ENCODE data around the gene CASZ1.

Gene CASZ1

DNA sequence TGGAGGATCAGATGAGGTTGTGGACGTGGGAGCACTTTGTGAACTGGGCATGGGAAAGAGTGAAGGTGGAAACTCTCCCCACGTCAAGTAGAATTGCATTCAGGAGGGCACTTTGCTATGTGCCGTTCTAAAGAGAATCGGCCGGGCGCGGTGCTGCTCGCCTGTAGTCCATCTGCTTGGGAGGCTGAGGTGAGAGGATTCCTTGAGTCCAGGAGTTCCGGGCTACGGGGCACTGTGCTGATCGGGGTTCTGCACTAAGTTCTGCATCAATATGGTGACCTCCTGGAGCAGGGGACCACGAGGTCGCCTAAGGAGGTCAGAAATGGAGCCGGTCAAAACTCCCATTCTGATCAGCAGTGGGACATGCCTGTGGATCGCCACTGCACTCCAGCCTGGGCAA is 179.8 kb downstream of the CASZ1 start:
- Histone ChIP-seq H3K4me1 (ENCODE audit: control insufficient read depth, insufficient read depth, low read length) (peaks cover 6% of the 10 kb centered on the region), H3K36me3 (ENCODE audit: control insufficient read depth, insufficient read depth, low read length) (no peaks in the 10 kb centered on the region), H3K9me3 (ENCODE audit: control insufficient read depth, low read length) (no peaks in the 10 kb centered on the region), H3K27ac (ENCODE audit: insufficient read depth, low read depth, low read length, poor library complexity, severe bottlenecking) (no peak overlapping the region), H3K27me3 (ENCODE audit: control insufficient read depth, insufficient read depth, low read length, poor library complexity, severe bottlenecking) (no peaks in the 10 kb centered on the region), H3K4me3 (ENCODE audit: insufficient read depth, low read depth, low read length) (no peak overlapping the region)
- WGBS, 2 experiments: 95 to 97% methylated on average over 15 of the region's 15 CpGs

DNA sequence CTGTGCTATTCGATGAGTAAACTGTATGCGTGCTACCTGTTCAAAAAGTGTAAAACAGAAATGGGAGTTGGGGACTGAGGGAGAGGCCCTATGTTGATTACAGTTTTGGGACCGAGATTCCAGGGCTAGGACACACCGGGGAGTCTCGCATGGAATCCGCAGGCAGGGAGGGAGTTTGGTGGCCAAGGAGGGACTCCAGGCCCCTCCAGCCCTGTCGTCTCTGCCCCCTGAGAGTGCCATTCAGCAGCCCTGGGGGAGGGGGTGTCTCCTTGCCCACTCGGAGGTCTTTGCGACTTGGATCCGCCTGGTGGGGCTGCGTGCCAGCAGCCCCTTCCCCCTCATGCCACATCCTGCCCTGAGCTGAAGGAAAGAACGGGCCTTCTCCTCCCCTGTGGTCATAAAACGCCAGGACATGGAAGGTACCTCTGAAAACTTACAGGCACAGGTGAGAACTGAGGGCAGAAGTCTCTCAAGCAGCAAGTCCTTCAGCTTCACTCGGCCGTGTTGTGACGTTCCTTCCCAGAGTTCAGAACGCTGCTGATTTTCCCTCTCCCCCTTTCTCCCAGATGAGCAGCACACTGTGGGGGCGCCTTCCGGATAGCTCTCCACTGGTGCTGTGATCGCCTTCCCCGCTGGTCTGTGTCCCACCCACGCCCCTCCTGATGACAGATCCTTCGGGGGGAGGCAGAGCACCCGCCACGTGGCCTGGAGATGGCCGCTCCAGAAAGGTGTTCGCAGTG is 180.3 kb downstream of the CASZ1 start:
- Histone ChIP-seq H3K4me3 (ENCODE audit: insufficient read depth, low read depth, low read length) (no peak overlapping the region), H3K9me3 (ENCODE audit: control insufficient read depth, low read length) (no peaks in the 10 kb centered on the region), H3K4me1 (ENCODE audit: control insufficient read depth, insufficient read depth, low read length) (peaks cover 6% of the 10 kb centered on the region), H3K27me3 (ENCODE audit: control insufficient read depth, insufficient read depth, low read length, poor library complexity, severe bottlenecking) (no peaks in the 10 kb centered on the region), H3K36me3 (ENCODE audit: control insufficient read depth, insufficient read depth, low read length) (no peaks in the 10 kb centered on the region), H3K27ac (ENCODE audit: insufficient read depth, low read depth, low read length, poor library complexity, severe bottlenecking) (no peak overlapping the region)
- 88% methylated on average over 27 of the region's 27 CpGs for WGBS, 2 experiments

DNA sequence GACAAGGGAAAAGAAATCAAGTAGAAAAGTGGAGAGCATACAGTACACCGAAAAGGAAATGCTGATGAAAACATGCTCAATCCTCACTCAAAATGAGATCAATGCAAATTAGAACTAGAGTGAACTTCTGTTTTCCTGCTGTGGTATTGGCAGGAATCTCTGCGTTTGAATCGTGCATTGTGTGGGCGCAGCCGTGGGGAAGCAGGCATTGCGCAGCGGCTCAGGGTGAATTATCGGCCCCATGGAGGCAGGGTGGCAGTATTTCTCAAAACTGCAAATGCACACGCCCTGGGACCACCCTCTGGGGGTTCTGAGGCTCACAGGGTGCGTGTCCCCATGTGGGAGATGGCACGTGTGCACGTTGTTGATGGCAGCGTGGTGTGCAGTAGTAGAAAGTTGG is 181.1 kb downstream of the CASZ1 start:
- H3K36me3 ChIP-seq (ENCODE audit: control insufficient read depth, insufficient read depth, low read length): no peaks in the 10 kb centered on the region
- no peaks in the 10 kb centered on the region for H3K27me3 ChIP-seq (ENCODE audit: control insufficient read depth, insufficient read depth, low read length, poor library complexity, severe bottlenecking)
- H3K4me3 ChIP-seq (ENCODE audit: insufficient read depth, low read depth, low read length): no peak overlapping the region
- H3K9me3 ChIP-seq (ENCODE audit: control insufficient read depth, low read length): no peaks in the 10 kb centered on the region
- peaks cover 6% of the 10 kb centered on the region for H3K4me1 ChIP-seq (ENCODE audit: control insufficient read depth, insufficient read depth, low read length)
- H3K27ac ChIP-seq (ENCODE audit: insufficient read depth, low read depth, low read length, poor library complexity, severe bottlenecking): no peak overlapping the region
- WGBS, 2 experiments: 91 to 93% methylated on average over 13 of the region's 13 CpGs

DNA sequence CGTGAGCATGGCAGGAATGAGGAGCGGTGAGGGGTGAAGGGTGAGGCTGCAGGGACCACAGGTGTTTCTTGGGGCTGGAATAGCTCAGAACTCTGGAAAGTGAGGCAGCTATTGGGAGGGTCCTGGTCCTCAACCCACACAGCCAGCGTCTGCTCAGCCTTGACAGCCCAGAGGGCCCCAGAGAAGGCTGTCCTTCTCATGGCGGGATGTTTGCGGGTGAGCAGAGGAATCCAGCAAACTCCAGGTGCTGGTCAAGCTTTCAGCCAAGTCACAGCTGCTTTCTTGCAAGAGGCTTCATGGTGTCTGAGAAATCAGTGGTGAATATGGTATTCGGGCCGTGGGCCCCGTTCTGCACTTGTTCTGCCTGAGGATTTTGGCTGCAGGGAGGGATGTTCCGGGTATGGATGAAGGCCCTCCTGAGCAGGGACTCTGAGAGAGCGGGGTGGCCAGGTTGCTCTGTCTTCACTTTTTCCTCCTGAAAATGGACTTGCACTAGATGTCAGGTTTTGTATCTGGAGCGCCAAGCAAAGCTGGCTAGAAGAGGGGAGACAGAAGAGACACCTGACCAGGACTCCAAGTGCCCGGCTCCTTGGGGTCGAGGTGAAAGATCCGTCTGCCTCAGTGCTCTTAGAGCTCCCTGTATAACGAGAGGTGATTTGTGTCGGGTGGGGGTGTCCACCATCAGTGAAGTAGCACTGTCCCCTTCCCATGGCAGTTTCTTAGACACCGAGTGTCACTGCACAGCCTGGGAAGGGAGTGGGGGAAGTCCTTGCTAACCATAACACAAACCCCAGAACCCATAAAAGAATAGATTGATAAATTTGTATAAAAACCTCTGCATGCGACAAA is 181.8 kb downstream of the CASZ1 start:
- H3K27ac ChIP-seq (ENCODE audit: insufficient read depth, low read depth, low read length, poor library complexity, severe bottlenecking): no peak overlapping the region
- no peaks in the 10 kb centered on the region for H3K9me3 ChIP-seq (ENCODE audit: control insufficient read depth, low read length)
- H3K27me3 ChIP-seq (ENCODE audit: control insufficient read depth, insufficient read depth, low read length, poor library complexity, severe bottlenecking): no peaks in the 10 kb centered on the region
- peaks cover 6% of the 10 kb centered on the region for H3K4me1 ChIP-seq (ENCODE audit: control insufficient read depth, insufficient read depth, low read length)
- 92 to 94% methylated on average over 17 to 18 of the region's 18 CpGs for WGBS, 2 experiments
- no peak overlapping the region for H3K4me3 ChIP-seq (ENCODE audit: insufficient read depth, low read depth, low read length)
- no peaks in the 10 kb centered on the region for H3K36me3 ChIP-seq (ENCODE audit: control insufficient read depth, insufficient read depth, low read length)

DNA sequence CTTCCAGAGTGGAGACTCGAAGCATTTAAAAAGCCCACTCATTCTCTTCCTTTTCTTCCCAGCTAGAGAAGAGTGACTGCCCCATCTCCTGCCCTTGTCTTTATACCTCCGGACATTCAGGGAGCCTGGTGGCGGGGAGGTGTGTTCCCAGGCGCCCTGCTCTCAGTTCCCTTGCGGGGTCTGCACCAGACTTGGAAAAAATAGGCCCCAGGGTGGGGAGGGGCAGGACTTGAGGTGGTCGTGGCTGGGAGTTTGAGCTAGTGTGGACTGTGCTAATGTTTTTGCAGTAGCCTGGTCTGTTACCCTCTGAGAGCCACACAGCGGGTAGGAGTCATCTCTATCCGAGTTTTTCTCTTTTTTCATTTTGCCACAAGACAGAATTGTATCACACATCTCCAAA is 182.6 kb downstream of the CASZ1 start:
- WGBS, 2 experiments: 90 to 93% methylated on average over 8 of the region's 8 CpGs
- Histone ChIP-seq H3K27me3 (ENCODE audit: control insufficient read depth, insufficient read depth, low read length, poor library complexity, severe bottlenecking) (no peaks in the 10 kb centered on the region), H3K4me3 (ENCODE audit: insufficient read depth, low read depth, low read length) (no peak overlapping the region), H3K27ac (ENCODE audit: insufficient read depth, low read depth, low read length, poor library complexity, severe bottlenecking) (no peak overlapping the region), H3K9me3 (ENCODE audit: control insufficient read depth, low read length) (no peaks in the 10 kb centered on the region), H3K36me3 (ENCODE audit: control insufficient read depth, insufficient read depth, low read length) (no peaks in the 10 kb centered on the region), H3K4me1 (ENCODE audit: control insufficient read depth, insufficient read depth, low read length) (peaks cover 6% of the 10 kb centered on the region)

DNA sequence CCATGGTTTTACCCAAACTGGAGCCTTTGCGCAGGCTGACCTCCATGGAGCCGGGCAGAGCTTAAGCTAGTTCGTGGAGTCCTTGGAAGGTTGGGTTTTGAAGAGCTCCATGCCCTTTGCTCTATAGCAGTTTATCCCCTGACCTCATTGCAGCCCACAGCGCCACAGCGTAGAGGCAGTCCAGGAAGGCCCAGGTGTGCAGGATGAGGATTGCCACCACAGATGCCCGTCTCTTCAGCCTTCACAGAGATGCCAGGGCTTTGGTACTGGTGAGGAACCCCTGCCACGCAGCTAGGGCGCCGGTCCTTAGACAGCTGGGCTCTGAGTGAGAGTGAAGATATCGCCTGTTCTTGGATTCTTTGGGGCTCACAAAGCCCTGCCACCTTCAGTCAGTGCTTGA is 183.1 kb downstream of the CASZ1 start:
- WGBS, 2 experiments: 98% methylated on average over 10 of the region's 10 CpGs
- Histone ChIP-seq H3K4me1 (ENCODE audit: control insufficient read depth, insufficient read depth, low read length) (peaks cover 6% of the 10 kb centered on the region), H3K9me3 (ENCODE audit: control insufficient read depth, low read length) (no peaks in the 10 kb centered on the region), H3K27ac (ENCODE audit: insufficient read depth, low read depth, low read length, poor library complexity, severe bottlenecking) (no peak overlapping the region), H3K4me3 (ENCODE audit: insufficient read depth, low read depth, low read length) (no peak overlapping the region), H3K36me3 (ENCODE audit: control insufficient read depth, insufficient read depth, low read length) (no peaks in the 10 kb centered on the region), H3K27me3 (ENCODE audit: control insufficient read depth, insufficient read depth, low read length, poor library complexity, severe bottlenecking) (no peaks in the 10 kb centered on the region)

DNA sequence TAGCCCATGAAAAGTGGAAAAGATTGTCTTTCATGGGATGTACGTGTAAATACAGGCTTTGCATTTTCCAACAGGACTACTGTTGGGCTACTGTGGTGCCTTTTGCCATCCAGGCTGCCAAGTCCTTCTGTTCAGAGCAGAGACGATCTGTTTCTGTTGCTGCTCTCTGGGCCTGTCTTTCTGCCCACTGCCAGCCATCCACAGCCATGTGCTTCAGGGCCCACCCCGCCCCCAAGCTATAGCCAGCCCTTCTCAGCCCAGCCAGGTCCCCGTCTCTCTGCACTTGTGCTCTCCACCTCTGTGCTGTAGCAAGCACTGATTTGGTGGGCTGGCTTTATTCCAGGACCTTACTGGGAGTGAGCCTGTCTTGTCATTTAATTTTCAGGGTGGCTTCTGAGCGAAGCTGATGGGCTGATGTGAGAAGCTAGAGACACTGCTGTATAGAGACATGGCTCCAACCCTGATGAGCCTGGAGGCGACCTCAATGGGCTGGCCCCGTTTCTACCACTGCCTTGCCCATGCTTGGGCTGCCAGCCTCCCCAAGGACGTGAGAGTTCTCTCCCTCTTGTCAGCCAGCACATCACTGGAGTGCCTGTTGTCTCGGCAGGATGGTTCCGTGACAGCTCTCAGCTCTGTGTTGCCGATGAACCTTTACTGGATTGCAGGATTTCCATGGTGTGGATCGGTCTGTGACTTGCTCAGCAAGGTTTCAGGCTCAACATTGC is 183.8 kb downstream of the CASZ1 start:
- H3K9me3 ChIP-seq (ENCODE audit: control insufficient read depth, low read length): no peaks in the 10 kb centered on the region
- H3K27me3 ChIP-seq (ENCODE audit: control insufficient read depth, insufficient read depth, low read length, poor library complexity, severe bottlenecking): no peaks in the 10 kb centered on the region
- peaks cover 6% of the 10 kb centered on the region for H3K4me1 ChIP-seq (ENCODE audit: control insufficient read depth, insufficient read depth, low read length)
- no peaks in the 10 kb centered on the region for H3K36me3 ChIP-seq (ENCODE audit: control insufficient read depth, insufficient read depth, low read length)
- H3K27ac ChIP-seq (ENCODE audit: insufficient read depth, low read depth, low read length, poor library complexity, severe bottlenecking): no peak overlapping the region
- H3K4me3 ChIP-seq (ENCODE audit: insufficient read depth, low read depth, low read length): no peak overlapping the region
- WGBS, 2 experiments: 89% methylated on average over 12 of the region's 12 CpGs

DNA sequence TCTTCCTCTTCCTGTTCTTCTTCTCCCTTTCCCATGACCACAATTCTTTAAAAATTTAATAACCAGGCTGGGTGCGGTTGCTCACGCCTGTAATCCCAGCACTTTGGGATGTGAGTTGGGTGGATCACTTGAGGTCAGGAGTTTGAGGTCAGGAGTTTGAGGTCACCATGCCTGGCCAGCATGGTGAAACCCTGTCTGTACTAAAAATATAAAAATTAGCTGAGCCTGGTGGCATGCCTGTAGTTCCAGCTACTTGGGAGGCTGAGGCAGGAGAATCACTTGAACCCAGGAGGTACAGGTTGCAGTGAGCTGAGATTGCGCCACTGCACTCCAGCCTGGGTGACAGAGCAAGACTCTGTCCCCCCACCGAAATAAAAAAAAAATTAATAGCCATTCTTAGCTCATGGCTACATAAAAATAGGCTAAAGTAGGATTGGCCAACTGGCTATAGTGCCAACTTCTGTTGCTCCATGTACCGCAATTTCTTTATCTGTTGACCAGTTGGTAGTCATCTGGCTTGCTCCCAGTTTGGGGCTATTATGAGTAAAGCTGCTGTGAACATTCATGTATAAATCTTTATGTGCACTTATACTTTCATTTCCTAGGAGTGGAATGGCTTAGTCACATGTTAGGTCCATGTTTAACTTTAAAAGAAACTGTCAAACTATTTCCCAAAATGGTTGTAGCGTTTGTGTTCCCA is 185.4 kb downstream of the CASZ1 start:
- 90 to 93% methylated on average over 6 of the region's 6 CpGs for WGBS, 2 experiments
- Histone ChIP-seq H3K9me3 (ENCODE audit: control insufficient read depth, low read length) (no peaks in the 10 kb centered on the region), H3K4me1 (ENCODE audit: control insufficient read depth, insufficient read depth, low read length) (peaks cover 6% of the 10 kb centered on the region), H3K4me3 (ENCODE audit: insufficient read depth, low read depth, low read length) (no peak overlapping the region), H3K27me3 (ENCODE audit: control insufficient read depth, insufficient read depth, low read length, poor library complexity, severe bottlenecking) (no peaks in the 10 kb centered on the region), H3K27ac (ENCODE audit: insufficient read depth, low read depth, low read length, poor library complexity, severe bottlenecking) (no peak overlapping the region), H3K36me3 (ENCODE audit: control insufficient read depth, insufficient read depth, low read length) (no peaks in the 10 kb centered on the region)

DNA sequence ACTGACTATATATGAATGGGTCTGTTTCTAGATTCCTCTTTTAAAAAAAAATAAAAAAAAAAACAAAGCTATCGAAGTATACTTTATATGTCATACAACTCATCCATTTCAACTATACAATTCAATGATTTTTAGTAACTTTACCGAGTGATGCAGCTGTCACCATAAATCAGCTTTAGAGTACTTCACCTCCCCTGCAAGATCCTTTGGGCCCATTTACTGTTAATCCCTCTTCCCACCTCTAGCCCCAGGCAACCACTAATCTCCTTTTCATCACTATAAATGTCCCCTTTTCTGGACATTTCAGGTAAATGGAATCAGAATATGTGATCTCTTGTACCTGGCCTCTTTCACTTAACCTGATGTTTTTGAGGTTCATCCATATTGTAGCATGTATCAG is 187.8 kb downstream of the CASZ1 start:
- H3K27me3 ChIP-seq (ENCODE audit: control insufficient read depth, insufficient read depth, low read length, poor library complexity, severe bottlenecking): no peaks in the 10 kb centered on the region
- H3K9me3 ChIP-seq (ENCODE audit: control insufficient read depth, low read length): no peaks in the 10 kb centered on the region
- 94 to 95% methylated on average over 2 of the region's 2 CpGs for WGBS, 2 experiments
- H3K4me3 ChIP-seq (ENCODE audit: insufficient read depth, low read depth, low read length): no peak overlapping the region
- H3K27ac ChIP-seq (ENCODE audit: insufficient read depth, low read depth, low read length, poor library complexity, severe bottlenecking): no peak overlapping the region
- H3K4me1 ChIP-seq (ENCODE audit: control insufficient read depth, insufficient read depth, low read length): no peaks in the 10 kb centered on the region
- H3K36me3 ChIP-seq (ENCODE audit: control insufficient read depth, insufficient read depth, low read length): no peaks in the 10 kb centered on the region
